HG03457 (cell line): ENCODE measurements around the gene GJC1.

Source experiments
- ATAC-seq: cut with Tn5 transposase; IDR thresholded peaks from one replicate; pipeline ENCODE4 v1.9.1; 2021; ENCODE audit warnings: moderate number of reproducible peaks; ENCODE audit not compliant: unreplicated experiment

Gene GJC1

DNA sequence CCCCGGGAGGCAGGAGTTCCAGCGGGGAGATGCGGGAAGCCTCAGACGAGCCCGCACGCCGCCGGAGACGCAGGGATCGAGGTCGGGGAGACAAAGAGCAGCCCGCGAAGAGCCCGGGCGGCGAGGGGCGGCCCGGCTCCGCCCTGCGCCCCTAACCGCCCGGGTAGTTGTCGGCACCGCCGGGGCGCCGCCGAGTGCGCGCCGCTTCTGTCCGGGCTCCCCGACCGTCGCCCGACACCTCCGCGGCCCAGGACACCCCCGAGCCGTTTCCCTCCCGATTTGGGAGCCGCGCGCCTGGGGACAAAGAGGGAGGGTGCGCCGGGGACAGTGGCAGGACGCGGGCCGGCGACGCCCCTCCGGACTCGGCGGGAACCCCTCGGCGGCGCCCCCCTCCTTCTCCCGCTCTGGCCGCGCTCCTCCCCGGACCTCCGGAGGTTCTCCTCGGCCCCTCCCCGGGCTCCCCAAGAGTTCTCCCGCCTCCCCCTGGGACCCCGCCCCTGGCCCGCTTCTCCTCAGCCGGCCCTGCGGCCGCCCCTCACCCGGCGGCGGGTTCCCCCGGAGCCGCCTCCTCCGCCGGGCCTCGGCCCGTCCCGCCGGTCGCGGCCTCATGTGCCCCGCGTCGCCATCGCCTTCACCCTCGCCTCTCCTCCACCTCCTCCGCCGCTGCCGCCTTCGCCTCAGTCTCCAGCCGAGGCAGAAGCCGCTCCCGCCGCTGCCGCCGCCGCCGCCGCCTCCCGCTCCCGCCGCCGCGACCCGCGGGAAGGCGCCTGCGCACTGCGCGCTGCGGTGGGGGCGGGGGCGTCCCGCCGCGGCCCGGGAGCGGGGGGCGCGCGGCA lies at the start of gene GJC1:
GJC1 (minus strand) TSS at position 765 of the 836 bp plus-strand sequence. CDS start 24,470 bp downstream, outside the sequence.
- ATAC-seq, result no peak

DNA sequence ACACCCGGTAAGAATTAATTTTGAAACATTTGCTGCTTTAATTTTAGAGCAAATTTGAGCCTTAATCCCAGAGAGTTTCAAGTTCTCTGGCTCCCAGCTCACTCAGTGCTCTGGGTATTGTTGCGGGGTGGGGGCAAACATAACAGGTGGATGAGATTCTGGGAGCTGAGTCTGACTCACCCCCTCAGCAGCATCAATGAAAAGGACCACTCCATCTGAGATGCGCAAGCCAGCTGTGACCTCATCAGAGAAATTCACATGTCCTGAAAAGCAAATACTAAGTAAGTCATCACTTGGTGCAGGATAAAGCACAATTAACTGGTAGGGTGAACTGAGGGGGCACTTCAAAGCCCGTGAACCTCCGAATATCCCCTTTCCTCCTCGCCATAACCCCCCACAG lies 49.3 kb upstream of the GJC1 start:
- no peak for ATAC-seq

DNA sequence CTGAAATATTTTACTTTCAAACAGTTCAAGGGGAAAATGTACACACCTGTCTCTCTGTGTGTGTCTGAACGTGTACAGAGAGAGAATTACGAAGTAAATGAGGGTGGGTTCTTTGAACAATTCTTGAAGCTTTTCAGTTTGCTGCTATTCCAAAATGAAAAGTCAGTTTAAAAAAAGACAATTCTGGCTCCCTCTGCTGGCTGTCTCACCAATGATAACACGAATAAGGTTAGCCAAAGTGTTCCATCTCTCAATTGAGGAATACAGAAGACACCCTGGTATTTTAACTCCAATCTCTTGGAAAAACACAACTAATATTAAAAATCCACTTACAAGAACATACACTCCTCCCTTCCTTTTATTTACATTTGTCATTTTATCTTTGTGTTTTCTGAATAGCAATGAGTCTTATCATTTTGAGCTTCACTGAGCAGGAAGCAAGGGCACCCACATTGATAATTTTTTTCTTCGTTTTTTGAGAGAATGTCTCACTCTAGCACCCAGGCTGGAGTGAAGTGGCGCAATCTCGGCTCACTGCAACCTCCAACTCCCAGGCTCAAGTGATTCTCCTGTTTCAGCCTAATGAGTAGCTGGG lies 48.6 kb upstream of the GJC1 start:
- no peak for ATAC-seq

DNA sequence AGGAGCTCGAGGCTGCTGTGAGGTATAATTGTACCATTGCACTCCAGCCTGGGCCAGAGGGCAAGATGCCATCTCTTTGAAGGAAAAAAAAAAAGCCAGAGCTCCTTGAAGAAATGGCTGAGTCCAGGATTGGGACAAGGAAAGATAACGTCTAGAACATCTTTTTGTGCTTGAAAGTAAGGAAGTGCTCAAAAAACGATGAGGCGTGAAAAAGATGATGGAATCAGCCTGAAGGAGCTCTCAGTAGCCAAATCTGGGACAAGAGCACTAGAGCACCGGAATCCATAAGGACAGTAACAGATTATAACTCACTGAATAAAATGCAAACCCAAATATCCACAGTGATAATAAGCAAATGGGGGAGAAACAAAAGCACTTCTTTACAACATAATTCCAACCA lies 47.0 kb upstream of the GJC1 start:
- no peak for ATAC-seq

DNA sequence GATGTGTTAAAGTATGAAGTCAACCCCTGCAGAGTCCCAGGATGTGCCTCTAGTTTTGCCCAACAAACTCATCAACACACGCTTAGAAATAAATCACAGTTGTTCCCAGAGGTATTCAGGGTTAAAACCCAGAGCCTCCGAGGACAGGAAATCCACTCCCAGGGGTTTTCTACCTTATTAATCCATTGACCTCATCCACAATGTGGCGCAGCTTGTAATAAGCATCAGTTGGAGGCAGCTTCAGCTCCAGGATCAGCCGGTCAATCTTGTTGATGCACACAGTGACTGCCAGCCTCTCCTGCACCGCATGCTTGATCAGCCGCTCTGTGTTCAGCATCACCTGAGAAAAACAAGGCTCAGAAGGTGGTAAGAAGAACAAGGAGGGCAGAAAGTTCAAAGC lies 45.7 kb upstream of the GJC1 start:
- ATAC-seq, result no peak

DNA sequence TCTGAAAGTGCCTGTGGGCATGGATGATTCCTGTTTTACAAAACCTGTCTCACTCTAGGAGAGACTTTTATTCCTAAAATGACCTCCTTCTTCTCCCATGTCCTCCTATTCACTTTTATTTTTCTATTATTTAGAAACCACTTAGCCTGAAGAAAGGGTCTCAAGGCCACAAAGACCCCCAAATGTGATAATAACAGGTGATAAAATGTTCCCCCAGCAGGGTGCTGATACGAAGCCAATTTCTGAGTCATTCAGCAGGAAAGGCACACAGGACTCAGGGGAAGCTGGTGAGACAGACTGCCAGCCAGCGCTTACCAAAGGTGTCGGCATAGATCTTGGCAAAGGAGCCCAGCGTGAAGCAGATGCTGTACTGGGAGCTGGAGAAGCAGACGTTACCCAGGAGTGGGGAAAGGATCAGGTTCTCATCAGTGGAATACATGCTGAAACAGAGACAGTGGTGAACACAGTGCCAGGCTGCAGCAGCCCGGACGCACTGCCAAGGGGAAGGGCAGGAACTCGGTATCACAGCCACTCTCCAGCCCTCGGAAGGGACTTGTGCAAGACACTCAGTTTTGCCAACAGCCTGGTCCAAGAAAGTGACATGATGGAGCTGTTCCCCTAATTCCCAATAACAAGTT lies 42.2 kb upstream of the GJC1 start:
- no peak for ATAC-seq

DNA sequence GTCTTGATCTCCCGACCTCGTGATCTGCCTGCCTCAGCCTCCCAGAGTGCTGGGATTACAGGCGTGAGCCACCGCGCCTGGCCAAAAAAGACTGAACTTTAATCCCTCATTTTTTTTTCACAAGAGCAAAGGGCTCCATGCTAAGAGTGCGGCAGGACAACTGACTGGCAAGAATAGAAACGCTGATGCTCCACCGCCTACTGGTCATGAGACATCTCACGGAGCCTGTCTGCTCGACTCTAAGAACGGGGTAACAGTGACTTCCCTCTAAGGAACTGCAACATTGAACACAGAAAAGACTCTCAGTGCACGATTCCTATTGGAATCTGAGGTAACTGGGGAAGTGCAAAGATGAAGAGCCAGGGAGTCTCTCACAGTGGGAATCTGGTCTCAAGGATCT lies 41.5 kb upstream of the GJC1 start:
- no peak for ATAC-seq

DNA sequence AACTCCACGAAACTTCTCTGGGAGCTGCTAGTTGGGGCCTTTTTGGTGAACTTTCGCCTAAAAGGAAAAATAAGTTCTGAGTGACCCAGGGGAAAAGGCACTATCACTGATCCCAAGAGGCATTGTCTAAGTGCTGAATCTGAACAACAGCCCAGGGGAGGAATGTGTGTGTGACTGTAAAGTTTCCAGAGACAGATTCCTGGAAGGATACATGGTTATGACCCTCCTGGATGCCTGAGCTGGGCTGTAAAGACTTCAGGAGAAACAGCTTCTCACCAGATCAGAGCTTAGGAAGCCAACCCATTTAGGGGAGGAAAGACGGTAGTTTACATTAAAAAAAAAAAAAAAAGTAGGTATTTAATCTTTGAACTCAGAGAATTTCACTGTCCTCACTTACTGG lies 37.8 kb upstream of the GJC1 start:
- ATAC-seq, result no peak

DNA sequence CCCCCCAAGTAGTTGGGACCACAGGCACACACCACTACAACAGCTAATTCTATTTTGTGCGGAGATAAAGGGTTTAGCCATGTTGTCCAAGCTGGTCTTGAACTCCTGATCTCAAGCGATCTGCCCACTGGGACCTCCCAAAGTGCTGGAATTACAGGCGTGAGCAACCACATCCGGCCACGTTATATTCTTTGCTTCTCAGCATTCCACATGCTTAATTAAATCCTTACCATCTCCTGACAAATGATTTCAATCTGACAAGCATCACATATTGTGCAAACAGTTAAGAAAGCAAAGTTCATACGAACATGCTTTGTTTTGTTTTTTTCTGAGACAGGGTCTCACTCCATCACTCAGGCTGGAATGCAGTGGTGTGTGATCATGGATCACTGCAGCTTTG lies 35.8 kb upstream of the GJC1 start:
- ATAC-seq, result no peak

DNA sequence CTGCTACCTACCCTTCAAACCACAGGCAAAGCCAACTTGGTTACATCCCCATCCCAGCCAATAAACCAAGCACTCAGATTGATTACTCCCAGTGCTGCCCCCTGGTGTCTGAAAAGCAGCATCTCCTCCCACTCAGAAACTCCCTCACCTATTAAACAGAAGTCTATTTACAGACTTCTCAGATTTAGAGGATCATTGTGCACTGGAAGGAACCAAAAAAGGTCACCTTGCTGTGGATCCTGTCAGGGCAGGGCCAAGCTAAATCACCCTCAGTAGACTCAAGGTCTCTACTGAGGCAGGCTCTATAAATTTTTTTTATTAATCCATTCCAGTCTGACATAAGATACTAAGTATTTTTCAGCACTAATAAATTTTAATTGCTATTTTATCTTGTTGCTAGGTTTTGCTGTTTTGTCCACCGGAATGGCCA lies 35.2 kb upstream of the GJC1 start:
- no peak for ATAC-seq

DNA sequence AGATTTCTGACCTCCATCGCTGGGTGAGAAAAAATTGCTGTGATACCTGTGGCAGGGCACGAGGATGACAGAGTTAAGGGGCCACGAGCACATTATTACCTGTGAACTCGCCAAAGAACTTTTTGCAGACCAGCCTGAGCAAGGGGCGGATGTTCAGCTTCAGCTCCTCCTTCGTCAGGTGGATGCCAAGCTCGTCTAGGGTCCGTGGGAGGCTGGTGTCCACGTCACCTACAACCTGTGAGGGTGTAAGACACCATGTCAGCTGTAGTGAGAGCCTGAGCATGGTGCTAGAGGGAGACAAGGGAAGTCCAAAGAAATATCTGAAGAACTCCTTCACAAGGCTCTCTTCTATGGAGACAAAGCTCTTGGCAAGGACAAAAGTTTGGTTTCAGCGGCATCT lies 34.7 kb upstream of the GJC1 start:
- no peak for ATAC-seq

DNA sequence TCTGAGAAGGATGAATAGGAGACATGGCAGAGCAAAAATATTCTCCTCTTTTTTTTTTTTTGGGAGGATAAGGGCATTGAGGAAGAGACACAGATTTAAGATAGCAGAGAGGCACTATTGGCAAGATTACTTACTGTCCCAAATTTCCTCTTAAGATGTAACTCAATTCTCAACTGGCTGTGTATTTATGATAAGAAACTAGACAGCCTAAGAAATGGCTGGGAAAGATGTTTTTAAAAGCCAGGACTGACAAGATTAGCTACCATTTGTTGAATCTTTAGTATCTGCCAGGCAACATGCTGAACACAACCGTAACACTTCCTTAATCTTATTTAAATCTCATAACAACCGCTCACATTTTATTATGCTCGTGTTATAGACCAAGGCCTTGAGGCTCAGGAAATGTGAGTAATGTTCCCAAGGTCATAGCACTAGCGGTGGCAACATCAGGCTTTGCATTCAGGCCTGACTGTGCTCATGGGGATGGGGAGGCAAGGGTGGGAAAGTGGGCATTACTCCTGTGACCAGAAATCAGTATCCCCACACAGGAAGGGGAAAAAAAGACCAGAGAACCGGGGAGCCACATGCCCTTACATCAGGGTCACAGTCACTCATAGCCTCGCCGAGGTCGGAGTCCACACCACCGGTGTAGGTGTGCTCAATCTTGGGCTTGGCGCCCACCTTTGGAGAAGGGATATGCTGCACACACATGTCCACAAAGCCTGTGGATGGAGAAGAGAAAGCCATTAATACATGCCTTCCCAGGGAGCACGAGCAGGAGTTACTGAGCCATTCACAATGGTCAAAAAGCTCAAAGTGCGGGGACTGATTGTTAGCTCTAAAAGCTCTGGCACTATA lies 33.2 kb upstream of the GJC1 start:
- ATAC-seq, result no peak

DNA sequence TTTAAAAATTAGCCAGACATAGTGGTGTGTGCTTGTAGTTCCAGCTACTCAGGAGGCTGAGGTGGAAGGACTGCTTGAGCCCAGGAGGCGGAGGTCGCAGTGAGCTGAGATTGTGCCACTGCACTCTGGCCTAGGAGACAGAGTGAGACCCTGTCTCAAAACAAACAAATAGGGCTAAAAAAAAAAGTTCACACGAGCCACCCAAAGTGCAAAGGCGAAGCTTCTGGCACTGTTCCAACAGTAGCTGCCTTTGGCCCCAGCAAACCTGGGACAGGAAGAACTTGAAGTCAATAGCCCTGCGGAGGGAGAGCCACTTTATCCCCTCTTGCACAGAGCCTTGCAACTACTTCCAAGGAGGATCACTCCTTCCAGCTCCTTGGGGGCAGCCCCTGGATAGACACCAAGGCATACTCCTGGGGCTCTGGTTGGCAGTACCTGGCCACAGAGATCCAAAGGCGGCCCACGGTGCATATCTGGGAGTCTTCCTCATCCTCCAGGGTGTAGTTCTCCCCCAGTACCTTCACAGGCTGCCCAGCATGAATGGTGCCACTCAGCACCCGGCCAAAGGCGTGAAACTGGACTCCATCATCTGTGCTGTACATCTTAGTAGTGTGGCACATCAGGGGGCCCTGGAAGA lies 32.3 kb upstream of the GJC1 start:
- ATAC-seq, result no peak

DNA sequence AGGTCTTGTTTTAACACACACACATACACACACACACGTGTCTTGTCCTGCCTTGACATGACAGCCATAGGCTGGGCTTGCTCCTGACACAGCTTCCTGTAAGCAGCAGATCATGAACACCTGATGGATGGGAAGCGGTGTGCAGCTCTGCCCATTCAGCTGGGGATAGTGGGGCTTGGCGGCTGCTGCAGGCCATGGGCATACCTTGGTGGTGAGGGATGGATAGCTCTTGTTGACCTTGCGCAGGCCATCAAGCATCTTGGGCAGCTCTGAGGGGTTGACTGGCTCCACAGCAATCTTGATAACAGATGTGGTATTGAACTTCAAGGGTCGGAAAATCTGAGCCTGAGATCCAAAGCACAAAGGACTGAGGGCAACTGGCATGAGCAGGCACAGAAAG lies 29.6 kb upstream of the GJC1 start:
- no peak for ATAC-seq

DNA sequence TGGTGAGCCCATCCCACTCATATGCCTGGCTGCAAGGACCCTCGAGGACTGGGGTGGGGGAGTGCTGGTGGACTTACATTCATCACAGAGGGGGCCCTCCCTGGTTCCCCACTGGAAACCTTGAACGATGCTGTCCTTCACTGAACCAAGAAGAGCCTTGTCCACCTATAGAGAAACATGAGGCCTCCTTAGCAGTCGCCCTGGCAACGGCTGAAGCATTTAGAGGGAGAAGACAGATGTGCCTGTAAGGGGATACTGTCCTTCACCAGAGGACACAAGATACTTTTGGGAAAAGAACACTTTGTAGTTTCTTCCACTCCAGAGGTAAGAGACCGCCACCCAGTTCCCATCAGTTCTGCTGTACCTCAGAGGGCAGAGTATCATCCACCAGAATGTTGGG lies 24.1 kb upstream of the GJC1 start:
- no peak for ATAC-seq

DNA sequence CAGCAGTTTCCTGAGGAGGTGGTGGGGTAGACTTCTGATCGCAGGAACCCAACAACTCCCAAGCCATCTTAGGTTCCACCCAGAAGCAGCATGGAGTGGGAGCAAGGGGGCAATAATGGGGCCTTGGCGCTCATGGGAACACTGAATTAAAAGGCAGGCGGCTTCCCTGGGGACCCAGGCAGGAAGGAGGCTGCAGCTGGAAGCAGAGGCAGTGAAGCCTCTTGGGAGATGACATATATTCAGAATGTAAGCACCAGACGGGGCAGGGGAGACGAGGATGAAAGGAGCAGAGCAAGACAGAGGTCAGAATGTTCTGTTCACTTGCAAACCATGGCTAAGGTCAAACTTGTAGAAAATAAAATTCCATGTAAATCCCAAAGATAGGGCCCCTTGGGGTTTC lies 20.5 kb upstream of the GJC1 start:
- ATAC-seq, result no peak

DNA sequence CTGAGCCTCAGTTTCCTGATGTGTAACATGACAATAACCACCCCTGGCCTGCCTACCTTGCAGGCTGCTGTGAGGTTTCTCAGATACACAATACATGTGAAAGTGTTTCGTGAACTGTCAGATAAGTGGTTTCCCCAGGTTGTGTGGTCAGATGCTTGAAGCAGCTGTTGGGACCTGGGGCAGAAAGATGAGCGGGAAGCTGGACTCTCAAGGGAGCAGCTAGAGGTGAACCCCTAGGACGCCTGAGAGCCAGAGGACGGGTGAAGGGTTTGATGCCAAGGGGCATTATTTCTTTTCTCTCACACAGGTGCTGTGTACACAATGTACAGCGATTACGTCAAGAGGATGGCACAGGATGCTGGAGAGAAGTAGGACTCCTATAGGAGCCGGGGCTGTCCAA lies 19.9 kb upstream of the GJC1 start:
- ATAC-seq, result no peak

DNA sequence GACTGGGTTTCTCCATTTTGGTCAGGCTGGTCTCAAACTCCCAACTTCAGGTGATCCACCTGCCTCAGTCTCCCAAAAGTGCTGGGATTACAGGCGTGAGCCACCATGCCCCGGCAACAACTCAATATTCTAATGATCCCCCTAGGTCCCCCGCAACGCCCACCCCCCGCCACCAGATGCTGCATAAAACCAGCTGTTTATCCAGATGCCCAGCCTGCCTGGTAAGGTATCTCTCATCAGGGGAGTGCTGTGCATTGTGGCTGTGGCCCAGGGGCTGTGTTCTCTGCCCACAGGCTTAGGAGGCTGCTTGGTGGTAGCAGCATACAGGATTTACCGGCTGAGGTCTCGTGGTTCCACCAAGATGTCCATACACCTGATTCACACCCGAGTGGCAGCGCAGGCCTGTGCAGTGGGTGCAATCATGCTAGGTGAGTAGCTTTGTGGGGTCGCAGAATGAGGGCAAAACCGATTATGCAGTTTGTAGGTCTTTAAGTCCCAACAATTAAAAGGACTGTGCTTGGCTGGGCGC lies 18.9 kb upstream of the GJC1 start:
- ATAC-seq, result no peak

DNA sequence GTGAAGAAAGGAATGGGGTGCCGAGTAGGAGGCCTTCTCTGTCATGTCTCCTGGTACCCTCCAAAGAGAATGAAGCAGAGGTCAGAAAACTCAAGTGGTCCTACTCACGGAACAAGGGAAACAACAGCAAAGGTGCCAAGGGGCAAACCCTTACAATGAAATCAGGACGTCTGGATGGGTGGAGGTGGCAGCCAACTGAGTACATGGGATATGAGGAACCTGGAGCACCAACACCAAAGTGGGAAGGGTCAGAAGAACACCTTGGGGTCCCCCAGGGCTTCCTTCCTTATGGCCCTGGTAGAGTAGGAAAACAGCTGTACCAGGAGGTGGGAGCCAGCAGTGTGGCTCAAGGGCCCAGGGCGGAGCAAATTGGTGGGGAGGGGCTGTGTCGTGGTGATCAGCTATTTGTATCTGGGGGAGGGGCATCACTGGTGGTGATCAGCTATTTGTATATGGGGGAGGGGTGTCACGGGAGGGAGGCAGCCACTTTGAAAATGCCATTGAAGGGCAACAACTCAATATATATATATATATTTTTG lies 18.2 kb upstream of the GJC1 start:
- no peak for ATAC-seq

DNA sequence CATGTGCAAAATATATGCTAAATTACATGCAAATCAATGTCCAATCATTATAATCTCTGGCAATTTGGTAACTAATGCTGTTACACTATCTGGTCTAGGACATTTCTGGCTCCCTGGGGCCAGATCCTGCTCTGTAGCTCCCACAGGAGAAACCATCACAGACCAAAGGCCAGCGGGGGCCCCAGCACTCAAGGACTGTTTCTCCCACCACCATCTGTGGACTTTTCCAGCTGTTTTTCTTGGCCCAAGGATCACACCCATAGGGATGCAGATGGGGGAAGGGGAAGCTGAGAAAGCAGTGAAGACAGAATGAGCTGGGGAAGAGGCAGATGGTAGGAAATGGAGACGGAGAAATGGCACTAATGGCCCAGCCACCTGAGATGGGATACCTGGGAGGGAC lies 17.5 kb upstream of the GJC1 start, which contains the start of gene HIGD1B:
HIGD1B (plus strand) TSS at position 298 of the 400 bp plus-strand sequence. CDS start 270 bp downstream, outside the sequence.
- no peak for ATAC-seq
